ENCODE measurements around the gene RHOF.
A peak's percentile ranks its signal among the peaks of the same experiment; 100 is the strongest.

Gene RHOF

DNA sequence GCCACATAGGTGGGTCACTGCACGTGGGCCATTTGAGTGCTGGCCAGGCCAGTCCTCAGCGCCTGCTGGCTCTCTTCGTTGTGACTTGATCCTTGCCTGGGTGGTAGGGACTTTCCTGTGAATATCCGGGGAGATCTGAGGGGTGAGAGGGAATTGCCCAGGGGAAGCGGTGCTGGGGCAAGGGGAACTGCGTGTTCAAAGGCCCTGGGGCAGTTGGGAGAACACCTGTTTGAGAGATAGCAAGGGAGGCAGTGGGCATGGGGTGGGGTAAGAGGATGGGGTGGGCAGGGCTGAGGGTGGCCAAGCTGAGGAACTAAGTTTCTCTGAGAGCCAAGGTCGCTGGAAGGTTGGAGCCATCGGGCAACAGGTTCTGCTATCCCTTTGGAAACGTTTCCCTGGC, 35.3 kb upstream of the RHOF start (continued):
- TF ChIP-seq TSHZ2 (CRISPR knock-in tag; IDR thresholded peaks at IDR 0.05) (no peak), PPARA (CRISPR knock-in tag; IDR thresholded peaks at IDR 0.05; ENCODE audit: borderline replicate concordance) (no peak), ZNF70 (CRISPR knock-in tag; IDR thresholded peaks at IDR 0.05) (no peak), ISL1 (CRISPR knock-in tag; IDR thresholded peaks at IDR 0.05) (no peak), BACH2 (CRISPR knock-in tag; IDR thresholded peaks at IDR 0.05; ENCODE audit: borderline replicate concordance) (no peak)
- TF ChIP-seq, protein P1, sequence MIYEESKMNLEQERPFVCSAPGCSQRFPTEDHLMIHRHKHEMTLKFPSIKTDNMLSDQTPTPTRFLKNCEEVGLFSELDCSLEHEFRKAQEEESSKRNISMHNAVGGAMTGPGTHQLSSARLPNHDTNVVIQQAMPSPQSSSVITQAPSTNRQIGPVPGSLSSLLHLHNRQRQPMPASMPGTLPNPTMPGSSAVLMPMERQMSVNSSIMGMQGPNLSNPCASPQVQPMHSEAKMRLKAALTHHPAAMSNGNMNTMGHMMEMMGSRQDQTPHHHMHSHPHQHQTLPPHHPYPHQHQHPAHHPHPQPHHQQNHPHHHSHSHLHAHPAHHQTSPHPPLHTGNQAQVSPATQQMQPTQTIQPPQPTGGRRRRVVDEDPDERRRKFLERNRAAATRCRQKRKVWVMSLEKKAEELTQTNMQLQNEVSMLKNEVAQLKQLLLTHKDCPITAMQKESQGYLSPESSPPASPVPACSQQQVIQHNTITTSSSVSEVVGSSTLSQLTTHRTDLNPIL (CRISPR knock-in tag; IDR thresholded peaks at IDR 0.05; ENCODE audit: low read depth) = no peak

DNA sequence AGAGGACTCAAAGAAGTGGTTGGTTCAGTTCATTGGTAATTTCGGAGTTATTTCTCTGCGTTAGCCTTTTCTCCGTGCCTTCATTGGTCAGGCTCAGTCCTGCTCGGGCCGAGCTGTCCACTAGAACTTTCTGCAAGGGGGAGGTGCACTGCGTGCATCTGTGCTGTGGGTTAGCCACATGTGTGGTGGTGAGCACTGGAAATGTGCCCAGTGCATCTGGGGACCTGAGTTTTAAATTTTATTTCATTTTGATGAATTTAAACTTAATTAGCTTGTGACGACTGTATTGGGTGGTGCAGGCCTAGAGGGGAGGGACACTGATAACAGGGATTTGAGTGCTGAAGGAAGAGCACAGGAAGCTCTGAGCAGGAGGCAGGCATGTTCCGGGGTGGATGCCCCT, 34.8 kb upstream of the RHOF start:
- TF ChIP-seq, protein P1 (CRISPR knock-in tag; IDR thresholded peaks at IDR 0.05; ENCODE audit: low read depth) = no peak
- TF ChIP-seq ZNF565 (CRISPR knock-in tag; conservative IDR thresholded peaks at IDR 0.05; ENCODE audit: low read depth) (no peak), ZC3H10 (CRISPR knock-in tag; IDR thresholded peaks at IDR 0.05) (no peak)
- no peak for ATAC-seq

DNA sequence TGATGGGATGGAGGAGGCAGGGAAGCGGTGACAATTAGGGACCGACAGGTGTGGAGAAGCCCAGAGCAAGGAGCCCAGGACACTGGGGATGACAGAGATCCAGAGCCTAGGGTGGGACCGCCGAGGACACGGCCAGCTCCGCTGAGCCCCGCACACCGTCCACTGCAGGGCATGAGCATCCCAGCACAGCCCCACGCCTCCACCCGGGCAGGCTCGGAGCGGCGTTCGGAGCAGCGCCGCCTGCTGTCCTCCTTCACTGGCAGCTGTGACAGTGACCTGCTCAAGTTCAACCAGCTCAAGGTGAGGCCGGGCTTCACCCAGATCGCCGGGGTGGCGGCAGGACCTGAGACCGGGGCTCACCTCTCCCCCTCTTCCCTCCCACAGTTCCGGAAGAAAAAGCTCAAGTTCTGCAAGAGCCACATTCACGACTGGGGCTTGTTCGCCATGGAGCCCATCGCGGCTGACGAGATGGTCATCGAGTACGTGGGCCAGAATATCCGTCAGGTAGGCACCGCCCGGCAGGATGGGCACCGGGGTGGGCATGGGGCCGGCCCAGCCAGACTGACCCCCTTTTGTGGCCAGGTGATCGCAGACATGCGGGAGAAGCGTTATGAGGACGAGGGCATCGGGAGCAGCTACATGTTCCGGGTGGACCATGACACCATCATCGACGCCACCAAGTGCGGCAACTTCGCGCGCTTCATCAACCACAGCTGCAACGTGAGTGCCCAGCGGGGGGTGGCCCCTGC, 34.0 kb upstream of the RHOF start:
- TF ChIP-seq ZNF70 (CRISPR knock-in tag; IDR thresholded peaks at IDR 0.05) (no peak), ZC3H10 (CRISPR knock-in tag; IDR thresholded peaks at IDR 0.05) (no peak), CSRNP3 (CRISPR knock-in tag; IDR thresholded peaks at IDR 0.05) (no peak), ZFP3 (CRISPR knock-in tag; IDR thresholded peaks at IDR 0.05) (no peak)
- TF ChIP-seq, protein P2, sequence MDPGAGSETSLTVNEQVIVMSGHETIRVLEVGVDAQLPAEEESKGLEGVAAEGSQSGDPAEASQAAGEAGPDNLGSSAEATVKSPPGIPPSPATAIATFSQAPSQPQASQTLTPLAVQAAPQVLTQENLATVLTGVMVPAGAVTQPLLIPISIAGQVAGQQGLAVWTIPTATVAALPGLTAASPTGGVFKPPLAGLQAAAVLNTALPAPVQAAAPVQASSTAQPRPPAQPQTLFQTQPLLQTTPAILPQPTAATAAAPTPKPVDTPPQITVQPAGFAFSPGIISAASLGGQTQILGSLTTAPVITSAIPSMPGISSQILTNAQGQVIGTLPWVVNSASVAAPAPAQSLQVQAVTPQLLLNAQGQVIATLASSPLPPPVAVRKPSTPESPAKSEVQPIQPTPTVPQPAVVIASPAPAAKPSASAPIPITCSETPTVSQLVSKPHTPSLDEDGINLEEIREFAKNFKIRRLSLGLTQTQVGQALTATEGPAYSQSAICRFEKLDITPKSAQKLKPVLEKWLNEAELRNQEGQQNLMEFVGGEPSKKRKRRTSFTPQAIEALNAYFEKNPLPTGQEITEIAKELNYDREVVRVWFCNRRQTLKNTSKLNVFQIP (CRISPR knock-in tag; IDR thresholded peaks at IDR 0.05; ENCODE audit: borderline replicate concordance, low read depth) = no peak
- peak; percentile 25; the same call in 2 of the 3 replicates for ATAC-seq

GRCh38 chr12:121826318-121827150, 33.0 kb upstream of the RHOF start:
- ATAC-seq = no peak
- no peak for TF ChIP-seq TCF4 (CRISPR knock-in tag; IDR thresholded peaks at IDR 0.05; ENCODE audit: borderline replicate concordance)
- no peak for TF ChIP-seq BACH2 (CRISPR knock-in tag; IDR thresholded peaks at IDR 0.05; ENCODE audit: borderline replicate concordance)
- no peak for TF ChIP-seq CSRNP3 (CRISPR knock-in tag; IDR thresholded peaks at IDR 0.05)
- TF ChIP-seq ESRRG (CRISPR knock-in tag; IDR thresholded peaks at IDR 0.05) = no peak
- TF ChIP-seq OSR1 (CRISPR knock-in tag; IDR thresholded peaks at IDR 0.05) = no peak
- no peak for TF ChIP-seq ZC3H10 (CRISPR knock-in tag; IDR thresholded peaks at IDR 0.05)
- TF ChIP-seq, protein P3, sequence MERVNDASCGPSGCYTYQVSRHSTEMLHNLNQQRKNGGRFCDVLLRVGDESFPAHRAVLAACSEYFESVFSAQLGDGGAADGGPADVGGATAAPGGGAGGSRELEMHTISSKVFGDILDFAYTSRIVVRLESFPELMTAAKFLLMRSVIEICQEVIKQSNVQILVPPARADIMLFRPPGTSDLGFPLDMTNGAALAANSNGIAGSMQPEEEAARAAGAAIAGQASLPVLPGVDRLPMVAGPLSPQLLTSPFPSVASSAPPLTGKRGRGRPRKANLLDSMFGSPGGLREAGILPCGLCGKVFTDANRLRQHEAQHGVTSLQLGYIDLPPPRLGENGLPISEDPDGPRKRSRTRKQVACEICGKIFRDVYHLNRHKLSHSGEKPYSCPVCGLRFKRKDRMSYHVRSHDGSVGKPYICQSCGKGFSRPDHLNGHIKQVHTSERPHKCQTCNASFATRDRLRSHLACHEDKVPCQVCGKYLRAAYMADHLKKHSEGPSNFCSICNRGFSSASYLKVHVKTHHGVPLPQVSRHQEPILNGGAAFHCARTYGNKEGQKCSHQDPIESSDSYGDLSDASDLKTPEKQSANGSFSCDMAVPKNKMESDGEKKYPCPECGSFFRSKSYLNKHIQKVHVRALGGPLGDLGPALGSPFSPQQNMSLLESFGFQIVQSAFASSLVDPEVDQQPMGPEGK (CRISPR knock-in tag; IDR thresholded peaks at IDR 0.05; ENCODE audit: borderline replicate concordance) = no peak
- TF ChIP-seq ZNF8 (CRISPR knock-in tag; IDR thresholded peaks at IDR 0.05) = no peak
- no peak for TF ChIP-seq CSDC2 (CRISPR knock-in tag; IDR thresholded peaks at IDR 0.05)
- TF ChIP-seq TSHZ2 (CRISPR knock-in tag; IDR thresholded peaks at IDR 0.05) = no peak
- no peak for TF ChIP-seq ISL1 (CRISPR knock-in tag; IDR thresholded peaks at IDR 0.05)
- no peak for TF ChIP-seq GLIS3 (CRISPR knock-in tag; IDR thresholded peaks at IDR 0.05)

All from SK-N-SH treated with all-trans-retinoic acid at 6 μM for 48 hours (cell line).